NCI-H1436 treated with DMSO at 0.1 percent for 48 hours (cell line): Measurements from ENCODE around the gene SNCG.
"Not testable (repeated sequence)": the region's sequence is repeated elsewhere in the genome, so short reads cannot be mapped to it uniquely, and the experiment has no call there.

ENCODE experiments used
- DNase-seq: peaks from one replicate; lab custom pipeline; 2025; lab: John Stamatoyannopoulos, UW

Gene SNCG

GRCh38 chr10:86979296-86979818 is 21.0 kb downstream of the SNCG start:
- no peak for DNase-seq

- no peak for DNase-seq
These were observed 21.6 kb downstream of the SNCG start for GRCh38 chr10:86979977-86980448.

- not testable (repeated sequence) for DNase-seq
These were observed 22.6 kb downstream of the SNCG start for GRCh38 chr10:86981020-86981419.

GRCh38 chr10:86981716-86982115 is 23.3 kb downstream of the SNCG start:
- no peak for DNase-seq

GRCh38 chr10:86984498-86984897 is 26.1 kb downstream of the SNCG start:
- not testable (repeated sequence) for DNase-seq

- DNase-seq = no peak
These were observed 30.1 kb downstream of the SNCG start for GRCh38 chr10:86988520-86988919.

- not testable (repeated sequence) for DNase-seq
These were observed 33.0 kb downstream of the SNCG start for GRCh38 chr10:86991362-86991761.

- no peak for DNase-seq
These were observed 34.1 kb downstream of the SNCG start for GRCh38 chr10:86992456-86992855.

GRCh38 chr10:86992929-86993328 is 34.5 kb downstream of the SNCG start:
- DNase-seq = no peak

- DNase-seq = not testable (repeated sequence)
These were observed 41.5 kb downstream of the SNCG start for GRCh38 chr10:86999802-87000403.

- no peak for DNase-seq
These were observed 42.1 kb downstream of the SNCG start for GRCh38 chr10:87000491-87000890.

GRCh38 chr10:87007124-87007523 is 48.7 kb downstream of the SNCG start:
- not testable (repeated sequence) for DNase-seq

- DNase-seq = not testable (repeated sequence)
These were observed 49.3 kb downstream of the SNCG start for GRCh38 chr10:87007674-87008073.

- DNase-seq = not testable (repeated sequence)
These were observed 49.9 kb downstream of the SNCG start for GRCh38 chr10:87008303-87008702.

- DNase-seq = not testable (repeated sequence)
These were observed 50.8 kb downstream of the SNCG start for GRCh38 chr10:87009134-87009696.
